ENCODE measurements around the gene OR2V1.
"Not testable (repeated sequence)": the region's sequence is repeated elsewhere in the genome, so short reads cannot be mapped to it uniquely, and the experiment has no call there.

The OR2V1 gene

DNA sequence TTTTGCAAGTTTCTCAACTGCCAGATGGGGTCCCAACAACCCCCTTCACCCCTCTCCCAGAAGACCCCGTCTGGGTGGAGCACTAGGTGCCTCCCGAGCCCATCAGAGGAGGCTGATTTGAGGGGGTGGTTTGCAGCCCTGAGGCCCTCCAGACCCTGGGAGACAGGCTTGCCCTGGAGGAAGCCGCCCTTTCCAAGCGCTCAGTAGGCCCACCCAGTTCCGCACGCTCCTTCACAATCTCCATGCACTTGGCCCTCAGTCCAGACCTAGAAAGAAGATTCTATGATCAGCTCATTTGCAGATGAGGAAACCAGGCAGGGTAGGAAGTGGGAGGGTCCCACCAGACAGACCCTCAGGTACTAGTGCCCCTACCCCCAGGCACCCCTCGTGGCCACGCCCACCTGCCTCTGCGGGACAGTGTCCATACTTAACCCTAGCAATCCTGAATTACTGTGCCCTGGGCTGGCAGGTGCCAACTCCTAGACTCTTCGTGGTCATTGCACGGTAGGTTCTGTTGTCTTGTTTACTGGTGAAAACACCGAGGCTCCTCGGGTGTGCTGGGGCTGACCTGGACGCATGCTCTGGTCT is 22.3 kb downstream of the OR2V1 start:
- Histone ChIP-seq H3K9me2 (replicated peaks; ENCODE audit: insufficient read depth, low read length) (no peaks in the 10 kb centered on the region), H3K4me2 (ENCODE audit: low read depth, low read length) (no peak overlapping the region), H2AFZ (ENCODE audit: low read length) (no peak overlapping the region), H3K4me1 (ENCODE audit: low read length) (no peaks in the 10 kb centered on the region), H3K27me3 (replicated peaks; ENCODE audit: insufficient read depth, low read length) (peaks cover 9% of the 10 kb centered on the region), H3K27ac (ENCODE audit: low read length) (no peak overlapping the region), H4K20me1 (ENCODE audit: insufficient read depth, low read length) (no peaks in the 10 kb centered on the region), H3K9me3 (replicated peaks; ENCODE audit: insufficient read depth, low read length) (no peaks in the 10 kb centered on the region), H3K79me2 (ENCODE audit: low read length) (no peaks in the 10 kb centered on the region), H3K36me3 (replicated peaks; ENCODE audit: insufficient read depth, low read length) (no peaks in the 10 kb centered on the region), H3K4me3 (ENCODE audit: low read length) (no peak overlapping the region), H3K9ac (ENCODE audit: low read length) (no peak overlapping the region), H3F3A (ENCODE audit: insufficient read depth, low read length) (no peaks in the 10 kb centered on the region)
- TF ChIP-seq EZH2 (optimal IDR thresholded peaks at IDR 0.05; ENCODE audit: low read depth, low read length), result no peak
- TF ChIP-seq EZH2phosphoT487 (IDR thresholded peaks at IDR 0.05; ENCODE audit: low read length), result no peak
- TF ChIP-seq, protein P1, sequence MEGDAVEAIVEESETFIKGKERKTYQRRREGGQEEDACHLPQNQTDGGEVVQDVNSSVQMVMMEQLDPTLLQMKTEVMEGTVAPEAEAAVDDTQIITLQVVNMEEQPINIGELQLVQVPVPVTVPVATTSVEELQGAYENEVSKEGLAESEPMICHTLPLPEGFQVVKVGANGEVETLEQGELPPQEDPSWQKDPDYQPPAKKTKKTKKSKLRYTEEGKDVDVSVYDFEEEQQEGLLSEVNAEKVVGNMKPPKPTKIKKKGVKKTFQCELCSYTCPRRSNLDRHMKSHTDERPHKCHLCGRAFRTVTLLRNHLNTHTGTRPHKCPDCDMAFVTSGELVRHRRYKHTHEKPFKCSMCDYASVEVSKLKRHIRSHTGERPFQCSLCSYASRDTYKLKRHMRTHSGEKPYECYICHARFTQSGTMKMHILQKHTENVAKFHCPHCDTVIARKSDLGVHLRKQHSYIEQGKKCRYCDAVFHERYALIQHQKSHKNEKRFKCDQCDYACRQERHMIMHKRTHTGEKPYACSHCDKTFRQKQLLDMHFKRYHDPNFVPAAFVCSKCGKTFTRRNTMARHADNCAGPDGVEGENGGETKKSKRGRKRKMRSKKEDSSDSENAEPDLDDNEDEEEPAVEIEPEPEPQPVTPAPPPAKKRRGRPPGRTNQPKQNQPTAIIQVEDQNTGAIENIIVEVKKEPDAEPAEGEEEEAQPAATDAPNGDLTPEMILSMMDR (IDR thresholded peaks at IDR 0.05; ENCODE audit: low read length), result no peak
- no peak for DNase-seq

GRCh38 chr5:181107699-181108098 is 23.3 kb downstream of the OR2V1 start:
- Histone ChIP-seq H2AFZ (ENCODE audit: low read length) (no peak overlapping the region), H3K79me2 (ENCODE audit: low read length) (no peaks in the 10 kb centered on the region), H3K9ac (ENCODE audit: low read length) (no peak overlapping the region), H4K20me1 (ENCODE audit: insufficient read depth, low read length) (no peaks in the 10 kb centered on the region), H3K27me3 (replicated peaks; ENCODE audit: insufficient read depth, low read length) (peaks cover 9% of the 10 kb centered on the region), H3F3A (ENCODE audit: insufficient read depth, low read length) (no peaks in the 10 kb centered on the region), H3K36me3 (replicated peaks; ENCODE audit: insufficient read depth, low read length) (no peaks in the 10 kb centered on the region), H3K9me3 (replicated peaks; ENCODE audit: insufficient read depth, low read length) (no peaks in the 10 kb centered on the region), H3K9me2 (replicated peaks; ENCODE audit: insufficient read depth, low read length) (no peaks in the 10 kb centered on the region), H3K4me3 (ENCODE audit: low read length) (no peak overlapping the region), H3K4me2 (ENCODE audit: low read depth, low read length) (no peak overlapping the region), H3K4me1 (ENCODE audit: low read length) (no peaks in the 10 kb centered on the region), H3K27ac (ENCODE audit: low read length) (no peak overlapping the region)
- TF ChIP-seq EZH2phosphoT487 (IDR thresholded peaks at IDR 0.05; ENCODE audit: low read length) (no peak), EZH2 (optimal IDR thresholded peaks at IDR 0.05; ENCODE audit: low read depth, low read length) (no peak)
- TF ChIP-seq, protein P1 (IDR thresholded peaks at IDR 0.05; ENCODE audit: low read length), result no peak
- no peak for DNase-seq

- H2AFZ ChIP-seq (ENCODE audit: low read length), result no peak overlapping the region
- H3K27ac ChIP-seq (ENCODE audit: low read length), result no peak overlapping the region
Measured at GRCh38 chr5:181105391-181106025, 25.5 kb downstream of the OR2V1 start.

GRCh38 chr5:181104606-181105390 is 26.2 kb downstream of the OR2V1 start:
- H3K9me2 ChIP-seq (replicated peaks; ENCODE audit: insufficient read depth, low read length); H3K36me3 ChIP-seq (replicated peaks; ENCODE audit: insufficient read depth, low read length); H3K79me2 ChIP-seq (ENCODE audit: low read length); H3K27me3 ChIP-seq (replicated peaks; ENCODE audit: insufficient read depth, low read length); H2AFZ ChIP-seq (ENCODE audit: low read length); H3K4me2 ChIP-seq (ENCODE audit: low read depth, low read length); H3K9ac ChIP-seq (ENCODE audit: low read length); H4K20me1 ChIP-seq (ENCODE audit: insufficient read depth, low read length); H3K9me3 ChIP-seq (replicated peaks; ENCODE audit: insufficient read depth, low read length); H3K4me3 ChIP-seq (ENCODE audit: low read length); H3K4me1 ChIP-seq (ENCODE audit: low read length); H3K27ac ChIP-seq (ENCODE audit: low read length); H3F3A ChIP-seq (ENCODE audit: insufficient read depth, low read length); DNase-seq: not testable (repeated sequence)

More at GRCh38 chr5:181105391-181106025, 25.5 kb downstream of the OR2V1 start:
- DNase-seq, result no peak
- H3K9me3 ChIP-seq (replicated peaks; ENCODE audit: insufficient read depth, low read length), result no peaks in the 10 kb centered on the region
- H3F3A ChIP-seq (ENCODE audit: insufficient read depth, low read length), result no peaks in the 10 kb centered on the region
- no peaks in the 10 kb centered on the region; the same call in 1 of the 2 replicates for H3K27me3 ChIP-seq (replicated peaks; ENCODE audit: insufficient read depth, low read length)
- no peaks in the 10 kb centered on the region for H3K79me2 ChIP-seq (ENCODE audit: low read length)
- no peak overlapping the region for H3K9ac ChIP-seq (ENCODE audit: low read length)
- no peak overlapping the region for H3K4me2 ChIP-seq (ENCODE audit: low read depth, low read length)
- no peaks in the 10 kb centered on the region for H3K36me3 ChIP-seq (replicated peaks; ENCODE audit: insufficient read depth, low read length)
- H3K4me3 ChIP-seq (ENCODE audit: low read length), result no peak overlapping the region
- no peaks in the 10 kb centered on the region for H3K4me1 ChIP-seq (ENCODE audit: low read length)
- H4K20me1 ChIP-seq (ENCODE audit: insufficient read depth, low read length), result no peaks in the 10 kb centered on the region
- TF ChIP-seq, protein P1 (IDR thresholded peaks at IDR 0.05; ENCODE audit: low read length), result no peak
- no peak for TF ChIP-seq EZH2 (optimal IDR thresholded peaks at IDR 0.05; ENCODE audit: low read depth, low read length)
- TF ChIP-seq EZH2phosphoT487 (IDR thresholded peaks at IDR 0.05; ENCODE audit: low read length), result no peak
- no peaks in the 10 kb centered on the region for H3K9me2 ChIP-seq (replicated peaks; ENCODE audit: insufficient read depth, low read length)

DNA sequence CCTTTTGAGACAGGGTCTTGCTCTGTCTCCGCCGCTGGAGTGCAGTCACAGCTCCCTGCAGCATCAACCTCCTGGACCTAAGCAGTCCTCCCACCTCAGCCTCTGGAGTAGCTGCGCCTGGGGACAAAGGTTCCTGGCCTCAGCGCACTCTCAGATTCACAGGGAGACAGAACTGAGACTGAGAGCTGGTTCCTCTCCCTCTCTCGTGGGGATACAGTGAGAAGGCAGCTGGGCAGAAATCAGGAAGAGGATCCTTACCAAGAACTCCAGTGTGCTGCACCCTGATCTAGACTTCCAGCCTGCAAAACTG is 26.8 kb downstream of the OR2V1 start:
- H3K4me3 ChIP-seq (ENCODE audit: low read length); H2AFZ ChIP-seq (ENCODE audit: low read length); DNase-seq; H3K79me2 ChIP-seq (ENCODE audit: low read length); H3K9ac ChIP-seq (ENCODE audit: low read length); H3K4me1 ChIP-seq (ENCODE audit: low read length); H3K9me3 ChIP-seq (replicated peaks; ENCODE audit: insufficient read depth, low read length); H3K27me3 ChIP-seq (replicated peaks; ENCODE audit: insufficient read depth, low read length); H3K9me2 ChIP-seq (replicated peaks; ENCODE audit: insufficient read depth, low read length); H4K20me1 ChIP-seq (ENCODE audit: insufficient read depth, low read length); H3K4me2 ChIP-seq (ENCODE audit: low read depth, low read length); H3F3A ChIP-seq (ENCODE audit: insufficient read depth, low read length); H3K27ac ChIP-seq (ENCODE audit: low read length); H3K36me3 ChIP-seq (replicated peaks; ENCODE audit: insufficient read depth, low read length): not testable (repeated sequence)

Data from MM.1S (cell line).